GM19452 (cell line): ENCODE results near the gene RTN4RL1.

Source experiments
- ATAC-seq: cut with Tn5 transposase; IDR thresholded peaks from one replicate; pipeline ENCODE4 v1.9.1; 2021; ENCODE audit not compliant: unreplicated experiment

The RTN4RL1 gene

DNA sequence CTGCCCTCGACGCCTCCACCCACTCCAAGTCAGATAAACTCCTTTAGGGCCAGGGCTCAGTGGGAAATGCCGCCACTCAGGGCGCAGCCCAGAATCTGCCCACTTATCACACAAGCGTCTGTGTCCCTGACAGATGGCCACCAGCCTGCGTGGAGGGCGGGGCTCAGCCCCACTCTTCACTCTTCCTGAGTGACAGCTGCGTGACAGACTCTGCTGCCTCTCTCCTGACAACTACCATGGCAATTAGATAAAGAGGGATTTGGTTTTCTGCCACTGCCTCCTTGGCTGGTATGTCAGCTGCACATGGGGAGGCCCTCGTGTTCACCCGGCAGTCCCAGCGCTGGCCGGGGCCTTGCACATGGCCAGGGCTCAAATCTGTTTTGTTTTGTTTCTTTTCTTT is 96.2 kb downstream of the RTN4RL1 start:
- no peak for ATAC-seq

DNA sequence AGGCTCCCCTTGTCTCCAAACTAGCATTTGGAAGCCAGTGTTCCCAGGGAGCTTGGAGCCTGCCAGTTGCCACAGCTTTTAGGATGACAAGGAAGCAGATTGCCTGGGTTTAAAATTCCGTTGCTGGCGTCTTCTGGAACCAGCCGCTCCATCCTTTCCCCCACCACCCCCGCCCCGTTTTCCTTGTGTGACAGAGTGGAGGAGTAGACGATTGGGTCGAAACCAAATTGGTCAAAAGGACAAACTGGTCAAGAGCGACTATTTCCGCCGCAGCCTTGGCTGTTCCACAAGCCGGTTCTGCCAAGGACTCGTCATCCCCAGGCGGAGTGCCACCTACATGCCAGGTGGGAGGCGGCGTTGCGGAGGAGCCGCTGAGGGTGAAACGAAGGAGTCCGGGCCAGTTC is 104.2 kb downstream of the RTN4RL1 start:
- no peak for ATAC-seq

DNA sequence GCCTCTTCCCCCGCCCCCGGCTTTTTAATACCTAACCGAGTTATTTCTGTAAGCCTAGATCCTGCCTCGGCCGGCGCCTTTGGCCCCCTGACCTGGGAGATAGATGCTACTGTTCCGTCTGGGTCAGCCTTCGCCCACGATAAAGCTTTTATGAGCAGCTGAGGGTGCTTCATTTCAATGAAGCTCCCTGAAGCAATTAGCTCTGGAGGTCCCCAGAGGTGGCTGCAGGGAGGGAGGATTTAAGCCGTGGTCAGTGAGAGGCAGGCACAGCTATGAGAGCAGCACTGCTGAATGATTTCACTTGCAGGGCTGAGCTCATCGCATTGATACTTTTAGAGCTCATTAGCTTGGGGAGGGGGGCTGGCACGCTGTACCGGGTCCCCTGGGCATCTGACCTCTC is 105.9 kb downstream of the RTN4RL1 start:
- ATAC-seq: no peak

DNA sequence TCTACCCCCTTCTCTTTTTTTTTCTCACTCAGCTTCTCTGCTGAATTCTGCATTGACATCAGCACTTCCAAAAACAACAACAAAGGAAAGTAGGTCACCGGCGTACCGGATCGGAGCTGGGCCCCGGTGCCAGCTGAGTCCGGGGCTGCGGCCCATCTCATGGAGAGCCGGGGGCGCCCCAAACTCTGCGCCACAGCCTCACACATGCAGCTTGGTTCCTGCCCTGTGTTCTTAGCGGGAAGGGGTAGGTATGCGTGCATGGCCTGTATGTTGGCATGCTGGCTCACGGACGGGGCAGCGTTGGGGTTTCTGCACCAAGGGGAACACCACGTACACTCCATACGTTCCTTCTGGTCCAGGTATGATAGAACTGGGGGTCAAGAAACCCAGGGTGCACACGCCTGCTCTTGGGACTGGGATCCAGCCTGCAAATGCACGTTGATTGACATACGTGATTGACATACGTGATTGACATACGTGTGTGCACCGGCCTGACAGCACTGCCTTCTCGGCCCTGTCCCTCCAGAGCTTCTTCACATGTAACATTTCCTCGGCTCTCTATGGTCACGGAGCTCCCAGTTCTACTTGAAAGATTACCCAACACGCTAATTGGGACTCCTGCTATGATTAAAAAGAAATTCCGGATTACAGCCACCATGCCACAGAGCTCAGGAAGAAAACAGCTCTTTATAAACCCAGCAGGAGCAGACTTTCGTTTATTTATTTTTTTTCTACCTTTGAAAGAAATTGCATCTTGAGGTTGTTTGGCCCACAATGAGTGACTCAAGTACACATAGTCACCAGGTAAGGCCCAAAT is 106.6 kb downstream of the RTN4RL1 start:
- ATAC-seq: no peak

DNA sequence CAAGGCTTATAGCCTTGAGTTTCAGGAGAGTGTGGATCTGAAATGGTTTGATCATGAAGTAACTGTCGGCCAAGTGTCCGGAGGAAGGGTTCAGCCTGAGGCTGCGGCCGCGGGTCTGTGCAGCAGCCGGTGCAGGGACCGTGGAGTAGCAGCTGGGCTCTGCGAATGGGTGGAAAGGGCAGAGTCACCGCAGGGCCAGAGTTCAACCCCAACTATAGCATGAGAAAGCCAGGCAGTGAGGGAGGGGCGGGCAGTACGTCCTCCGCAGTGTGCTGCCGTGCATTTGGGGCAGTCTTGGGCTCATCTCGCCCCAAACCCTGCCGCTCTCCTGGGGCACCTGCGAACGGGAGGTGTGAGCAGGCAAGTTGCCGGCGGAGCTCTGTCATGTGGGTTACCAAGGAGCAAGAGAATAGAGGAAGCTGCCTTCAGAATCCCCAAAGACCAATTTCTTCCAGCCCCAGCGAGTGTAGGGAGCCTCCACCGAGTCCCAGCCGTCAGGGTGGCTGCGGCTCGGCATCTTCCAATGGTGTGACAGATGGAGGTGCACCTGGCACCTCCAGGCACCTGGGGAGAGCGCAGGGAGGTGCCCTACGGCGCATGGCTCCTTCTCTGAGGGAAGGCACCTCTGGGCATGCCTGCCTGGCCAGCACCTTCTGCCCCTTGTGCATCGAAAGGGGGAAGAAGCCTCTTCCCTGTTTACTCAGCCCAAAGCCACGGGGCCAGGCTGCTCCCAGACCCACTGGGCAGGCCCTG is 108.0 kb downstream of the RTN4RL1 start:
- ATAC-seq: no peak

DNA sequence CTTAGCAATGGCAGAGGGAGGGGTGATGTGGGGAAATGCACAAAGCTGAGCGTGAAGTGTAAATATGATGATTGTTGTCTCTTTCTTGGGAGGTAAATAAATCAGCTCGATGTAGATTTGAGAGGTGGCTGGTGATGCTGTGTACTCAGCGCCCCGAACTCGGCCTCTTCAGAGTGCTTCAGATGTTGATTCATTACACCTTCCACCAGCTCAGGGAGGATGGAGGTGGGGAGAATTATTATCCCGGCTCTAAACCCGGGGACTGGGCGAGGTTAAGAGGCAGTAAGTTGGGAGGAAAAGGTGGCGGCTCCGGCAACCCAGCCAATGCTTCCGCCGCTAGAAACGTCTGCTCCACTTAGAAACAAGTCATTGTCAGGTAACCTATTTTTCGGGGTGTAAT is 108.8 kb downstream of the RTN4RL1 start:
- ATAC-seq: no peak

DNA sequence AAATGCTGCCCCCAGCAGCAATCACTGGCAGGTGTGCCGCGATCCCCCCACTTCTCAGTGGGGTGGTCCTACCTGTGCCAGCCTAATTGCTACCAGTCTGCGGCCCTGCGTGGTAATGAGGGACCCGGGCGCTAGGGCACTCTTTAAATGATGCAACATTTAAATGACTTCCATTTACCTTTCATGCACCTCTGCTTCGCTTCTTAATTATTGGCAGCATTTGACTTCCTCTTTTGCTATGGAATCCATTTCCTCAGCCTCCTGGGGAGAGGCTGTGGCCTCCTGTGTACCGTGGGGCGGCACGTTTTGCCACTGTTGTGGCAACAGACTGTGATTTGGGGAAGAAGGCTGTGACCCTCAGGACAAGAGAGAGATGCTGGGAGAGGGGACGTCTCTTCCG is 109.2 kb downstream of the RTN4RL1 start:
- no peak for ATAC-seq

DNA sequence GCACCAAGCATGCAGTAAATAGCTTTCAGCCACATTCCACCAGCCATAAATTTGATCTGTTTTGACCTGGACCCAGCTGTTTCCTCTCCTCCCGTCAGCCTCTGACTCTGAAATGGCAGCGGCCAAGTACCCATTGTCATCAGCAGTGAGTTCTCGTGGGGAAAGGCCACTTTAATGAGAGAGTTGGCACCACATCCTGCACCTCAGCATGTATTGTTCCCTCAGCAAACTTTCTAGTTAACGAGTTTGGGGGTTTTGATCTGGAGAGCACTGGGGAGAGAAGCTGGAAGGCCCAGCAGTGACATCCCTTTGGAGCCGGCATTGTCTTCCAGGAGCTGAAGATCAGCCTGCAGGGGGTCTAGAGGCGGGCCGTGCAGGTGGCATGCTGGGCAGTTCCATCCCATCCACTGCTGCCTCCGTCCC is 110.5 kb downstream of the RTN4RL1 start:
- no peak for ATAC-seq

DNA sequence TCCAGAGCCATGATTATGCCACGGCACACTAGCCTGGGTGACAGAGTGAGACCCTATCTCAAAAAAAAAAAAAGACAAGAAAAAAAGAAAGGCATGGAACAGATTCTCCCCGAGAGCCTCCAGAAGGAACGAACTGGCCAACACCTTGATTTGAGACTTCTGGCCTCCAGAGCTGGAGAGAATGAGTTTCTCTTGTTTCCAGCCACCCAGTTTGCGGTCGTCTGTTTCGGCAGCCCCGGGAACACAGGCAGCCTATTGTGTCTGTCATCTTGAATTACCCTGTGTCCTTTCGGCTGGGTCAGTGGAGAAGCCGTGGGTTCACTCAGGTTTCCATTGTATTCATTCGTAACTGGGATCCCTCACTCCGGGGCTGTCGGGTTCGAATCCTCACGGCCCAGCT is 111.4 kb downstream of the RTN4RL1 start:
- ATAC-seq: no peak

DNA sequence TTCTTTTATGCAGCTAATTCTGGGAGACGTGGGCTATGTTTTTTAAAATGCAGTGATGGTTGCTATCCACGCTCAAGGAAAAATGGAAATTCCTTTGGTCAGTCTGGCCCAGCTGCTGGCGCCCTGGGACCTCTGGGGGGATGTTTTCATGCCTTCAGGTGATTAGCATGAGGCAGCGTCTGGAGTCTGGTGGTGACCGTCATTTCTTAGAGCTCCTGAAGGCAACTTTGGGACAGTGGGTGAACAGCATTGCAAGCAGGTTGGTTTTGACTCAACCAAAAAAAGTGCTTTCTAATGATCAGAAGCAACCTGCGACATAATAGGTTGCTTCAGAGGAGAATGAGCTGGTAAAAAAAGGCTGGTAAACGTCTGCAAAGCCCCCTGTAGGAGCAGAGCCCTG is 113.0 kb downstream of the RTN4RL1 start:
- ATAC-seq: no peak

DNA sequence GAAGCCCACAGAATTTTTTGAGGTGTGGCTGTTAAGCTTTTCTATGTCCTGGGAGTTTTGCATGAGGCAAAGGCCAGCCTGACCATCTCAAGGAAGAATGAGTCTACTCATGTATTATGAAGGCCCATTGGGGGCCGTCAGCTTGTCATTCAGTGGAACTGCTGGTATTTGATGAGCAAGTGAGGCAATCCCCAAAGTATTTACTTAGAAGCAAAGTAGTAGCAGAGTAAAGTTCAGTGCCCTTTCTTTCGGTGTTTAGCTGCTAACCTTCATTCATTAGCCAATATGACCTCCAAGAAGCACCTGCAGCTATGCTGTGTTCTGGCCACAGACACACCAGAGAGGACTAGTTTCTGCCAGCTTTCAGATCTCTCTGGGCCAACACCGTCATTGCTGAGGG is 115.1 kb downstream of the RTN4RL1 start:
- ATAC-seq: no peak

DNA sequence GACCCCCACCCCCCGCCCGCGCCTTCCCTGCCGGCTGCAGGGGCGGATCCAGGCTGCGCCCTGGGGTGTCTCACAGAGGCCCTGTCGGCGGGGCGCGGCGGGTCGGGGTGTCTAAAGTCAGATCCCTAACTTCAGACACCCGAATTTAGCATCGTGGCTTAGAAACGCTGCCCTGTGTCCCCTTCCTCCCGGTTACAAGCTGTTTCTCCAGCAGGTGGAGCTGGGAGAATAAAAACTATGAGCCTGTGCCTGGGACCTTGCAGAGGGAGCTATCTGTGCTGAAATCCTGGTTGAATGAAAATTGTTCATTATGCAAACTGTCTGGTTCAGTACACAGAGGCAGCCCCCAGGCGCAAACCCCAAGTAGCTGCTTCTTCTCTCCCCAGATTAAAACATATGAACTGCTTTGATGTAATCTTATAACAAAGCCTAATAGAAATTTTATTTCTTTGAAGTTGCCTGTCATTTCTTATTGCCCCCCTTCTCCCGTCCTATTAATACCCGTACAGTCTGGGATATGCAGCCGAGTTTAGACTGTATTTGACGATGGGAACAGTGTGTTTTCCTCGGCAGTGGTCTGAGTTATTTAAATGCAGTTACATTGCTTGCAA is 116.3 kb downstream of the RTN4RL1 start:
- no peak for ATAC-seq

DNA sequence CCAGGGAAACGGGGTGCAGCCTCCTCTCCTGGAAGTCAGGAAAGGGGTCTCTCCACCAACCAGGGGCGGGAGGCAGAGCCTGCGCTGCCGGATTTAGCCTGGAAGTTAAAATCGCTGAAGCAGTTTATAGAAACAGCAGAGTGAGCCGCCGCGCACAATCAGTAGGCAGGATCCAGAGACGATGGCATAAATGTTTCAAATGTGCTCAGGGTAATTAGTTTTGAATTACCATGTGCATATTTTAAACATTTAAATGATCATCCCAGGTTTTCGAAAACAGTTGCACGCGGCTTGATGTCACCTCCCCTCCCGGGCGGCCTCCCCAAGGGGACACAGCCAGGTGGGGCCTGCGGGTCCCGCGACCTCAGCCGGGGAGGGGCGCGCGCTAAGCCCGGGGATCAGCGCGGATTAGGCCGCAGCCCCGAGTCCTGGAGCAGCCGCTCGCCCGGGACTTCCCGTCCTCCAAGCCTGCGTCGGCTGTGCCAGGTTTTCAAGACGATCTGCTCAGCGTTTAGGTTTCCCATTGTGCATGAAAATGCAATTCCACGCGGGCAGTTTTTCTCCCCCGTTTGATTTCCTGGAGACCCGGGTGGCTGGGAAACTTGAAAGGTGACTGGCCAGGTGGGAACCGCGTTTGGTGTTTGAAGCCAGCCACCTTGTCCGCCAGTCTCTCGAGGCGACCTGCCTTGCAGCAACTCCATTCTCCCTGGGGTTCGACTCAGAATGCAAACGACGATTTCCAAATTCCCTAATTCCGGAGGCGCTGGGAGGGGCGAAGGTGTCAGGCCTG is 117.0 kb downstream of the RTN4RL1 start:
- ATAC-seq: no peak

DNA sequence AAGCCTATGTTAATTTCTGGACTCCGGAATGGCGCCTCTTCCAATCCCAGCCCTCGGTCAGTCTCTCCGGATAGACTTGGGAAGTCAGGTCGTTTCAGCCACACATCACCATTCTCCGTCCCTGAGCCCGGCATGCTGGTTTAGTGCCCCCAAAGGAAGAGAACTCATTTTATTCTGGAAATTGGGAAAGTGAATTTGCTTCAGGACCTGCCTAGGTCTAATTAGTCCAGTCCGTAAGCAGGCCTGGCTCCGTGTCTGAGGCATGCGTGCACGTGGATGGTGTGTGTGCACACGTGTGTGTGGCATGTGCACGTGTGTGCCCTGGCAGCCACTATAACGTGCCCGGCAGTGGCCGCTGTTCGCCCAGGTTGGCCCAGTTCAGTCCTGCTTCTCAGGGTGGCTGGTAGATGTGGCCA is 117.9 kb downstream of the RTN4RL1 start:
- ATAC-seq: no peak

DNA sequence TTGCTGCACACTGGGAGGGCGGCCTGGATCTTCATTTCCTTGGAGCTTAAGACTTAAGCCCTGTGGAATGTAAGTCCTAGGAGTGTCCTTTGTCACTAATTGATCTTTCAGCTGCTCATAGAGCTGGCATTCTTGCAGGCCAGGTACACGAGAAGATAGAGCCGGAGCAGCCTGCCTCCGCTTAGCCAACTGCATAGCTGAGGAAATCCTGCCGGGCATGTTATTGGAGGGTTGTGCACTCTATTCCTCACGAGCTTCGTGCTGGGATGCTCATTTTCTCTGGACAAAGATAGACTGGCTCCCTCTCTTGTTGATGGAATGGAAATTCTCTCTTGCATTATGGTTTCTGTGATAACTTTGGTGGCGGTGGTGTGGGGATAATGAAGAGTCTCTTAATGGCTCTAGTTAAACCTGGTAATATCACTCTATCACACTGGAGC is 118.5 kb downstream of the RTN4RL1 start:
- no peak for ATAC-seq

DNA sequence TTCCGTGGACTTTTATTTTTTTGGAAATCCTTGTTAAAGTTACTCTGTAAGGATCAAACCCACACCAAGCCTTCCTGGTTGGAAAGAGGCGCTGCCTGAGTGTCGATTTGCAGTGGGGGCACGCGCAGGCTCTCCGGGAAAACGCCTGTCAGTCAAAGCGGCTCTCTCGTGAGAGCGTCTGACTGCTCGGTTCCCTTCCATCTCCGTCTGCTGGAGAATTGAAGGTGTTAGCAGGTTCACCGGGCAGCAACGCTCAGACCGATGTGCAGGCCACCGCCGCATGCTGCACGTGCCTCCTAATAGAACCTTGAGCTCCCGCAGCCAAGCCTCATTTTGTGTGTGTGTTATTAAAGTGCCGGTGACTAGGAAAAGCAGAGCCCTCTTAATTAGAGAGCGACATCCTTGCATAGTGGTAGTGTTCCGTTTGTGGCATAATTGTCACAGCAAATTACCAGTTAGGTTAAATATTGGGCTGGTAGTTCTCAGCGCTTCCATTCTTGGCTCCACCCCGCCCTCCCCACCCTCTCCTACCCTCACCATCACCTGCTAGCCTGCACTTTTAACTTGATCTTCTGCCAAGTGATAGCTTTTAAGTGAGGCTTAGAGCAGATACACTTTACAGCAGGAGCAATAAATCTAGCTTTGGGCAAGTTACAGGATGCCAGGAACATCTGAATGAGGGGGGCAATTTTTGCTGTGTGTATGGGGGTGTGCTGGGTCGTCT is 119.8 kb downstream of the RTN4RL1 start:
- no peak for ATAC-seq

DNA sequence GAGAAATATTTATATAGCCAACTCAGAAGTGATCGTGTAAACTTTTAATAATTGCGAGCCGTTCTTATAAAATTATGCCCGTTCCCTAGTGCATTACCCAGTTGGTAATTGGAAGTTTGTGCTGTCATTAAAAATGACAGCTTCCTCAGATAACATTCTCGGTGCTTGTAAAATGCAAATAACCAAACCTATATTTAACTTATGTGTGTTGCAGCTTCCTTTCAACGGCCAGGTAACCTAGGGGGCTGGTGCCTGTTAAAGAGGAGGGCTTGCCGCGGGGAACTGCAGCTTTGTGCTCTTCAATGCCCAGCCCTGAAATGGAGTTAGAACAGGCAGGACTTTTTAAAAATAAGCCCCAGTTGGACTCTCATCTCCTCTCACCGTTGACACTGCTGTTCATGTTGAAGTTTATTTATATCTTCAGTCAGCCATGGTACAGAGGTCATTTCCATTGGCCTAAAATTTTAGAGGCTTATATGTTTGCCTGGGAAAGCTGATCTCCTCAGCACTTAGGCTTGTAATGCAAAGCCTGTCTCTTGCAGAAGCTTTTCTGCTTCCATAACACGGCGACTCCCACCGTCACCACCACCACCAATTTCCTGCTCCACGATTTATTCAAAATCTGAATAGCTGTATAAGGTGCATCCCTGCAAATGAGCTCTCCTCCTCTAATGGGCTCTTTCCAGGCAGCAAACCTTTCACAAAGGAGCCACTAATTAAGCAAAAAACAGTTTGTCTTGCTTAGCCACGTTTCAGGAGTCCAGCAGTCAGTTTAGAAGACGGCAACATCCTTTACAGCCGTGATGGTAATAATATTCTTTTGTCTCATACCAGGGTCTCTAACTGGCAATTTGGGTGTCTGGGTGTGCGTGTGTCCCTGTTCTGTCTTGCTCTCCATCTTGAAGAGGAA is 120.6 kb downstream of the RTN4RL1 start:
- no peak for ATAC-seq

DNA sequence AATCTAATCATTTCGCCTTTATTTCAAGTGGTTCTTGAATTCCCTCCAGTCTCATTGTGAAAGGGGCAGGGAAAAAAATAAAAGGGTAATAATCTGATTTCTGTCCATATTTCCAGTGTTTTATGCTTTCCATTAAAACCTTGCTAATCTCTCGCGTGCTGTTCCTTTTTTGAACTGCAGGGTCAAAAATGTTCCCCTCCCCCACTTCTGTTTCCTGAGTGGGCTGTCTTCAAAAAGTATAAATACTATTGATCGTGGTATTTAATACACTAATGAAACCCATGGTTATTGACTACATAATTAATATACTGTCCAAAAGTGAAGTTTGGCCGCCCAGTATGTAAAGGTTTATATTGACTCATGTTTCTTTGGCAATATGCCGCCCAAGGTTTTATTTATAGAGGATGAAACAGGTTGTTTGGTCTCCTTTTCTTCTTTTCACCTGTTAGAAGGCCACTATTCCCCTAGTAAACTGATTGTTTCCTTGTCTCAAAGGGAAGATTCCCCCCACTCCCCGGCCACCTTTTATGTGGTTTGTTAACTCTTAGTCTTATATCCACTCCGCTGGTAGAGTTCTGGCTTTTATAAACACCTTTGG is 125.6 kb downstream of the RTN4RL1 start:
- ATAC-seq: no peak

DNA sequence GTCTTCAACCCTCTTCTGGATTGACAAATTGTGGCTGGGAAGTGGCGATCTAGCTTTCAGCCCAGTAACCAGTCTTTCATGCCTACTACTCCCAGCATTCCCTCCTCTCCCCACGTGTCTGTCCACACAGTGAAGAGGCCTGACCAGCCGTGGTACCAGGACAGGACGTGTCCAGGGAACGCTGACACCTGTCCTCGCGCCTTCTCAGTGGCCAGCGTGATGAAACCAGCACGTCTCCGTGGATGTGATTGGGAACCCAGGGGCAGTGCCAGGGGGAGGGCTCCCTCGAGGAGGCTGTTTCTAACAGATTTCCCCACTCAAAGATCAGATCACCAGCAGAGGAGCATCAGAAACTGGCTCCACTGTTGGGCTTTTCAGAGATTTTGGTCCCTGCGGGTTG is 126.3 kb downstream of the RTN4RL1 start:
- no peak for ATAC-seq
